Measurements from ENCODE around the gene NPIPA7.
"Not testable (repeated sequence)": the region's sequence is repeated elsewhere in the genome, so short reads cannot be mapped to it uniquely, and the experiment has no call there.

NPIPA7 gene

GRCh38 chr16:16378840-16379239, at the start of gene NPIPA7:
NPIPA7 (plus strand) TSS chr16:16379140; CDS start chr16:16379245, 105 bp downstream.
- DNase-seq, result not testable (repeated sequence)

GRCh38 chr16:16331466-16331865, 47.5 kb upstream of the NPIPA7 start:
- DNase-seq, result not testable (repeated sequence)

- DNase-seq, result not testable (repeated sequence)
Measured at GRCh38 chr16:16357556-16357955, 21.4 kb upstream of the NPIPA7 start.

GRCh38 chr16:16358539-16359240, 20.2 kb upstream of the NPIPA7 start:
- not testable (repeated sequence) for DNase-seq

- not testable (repeated sequence) for DNase-seq
Measured at GRCh38 chr16:16363595-16363994, 15.3 kb upstream of the NPIPA7 start.

GRCh38 chr16:16364100-16364499, 14.8 kb upstream of the NPIPA7 start:
- not testable (repeated sequence) for DNase-seq

- not testable (repeated sequence) for DNase-seq
Measured at GRCh38 chr16:16364701-16365100, 14.2 kb upstream of the NPIPA7 start.

GRCh38 chr16:16365319-16365718, 13.6 kb upstream of the NPIPA7 start:
- not testable (repeated sequence) for DNase-seq

- DNase-seq, result not testable (repeated sequence)
Measured at GRCh38 chr16:16365851-16366250, 13.1 kb upstream of the NPIPA7 start.

- not testable (repeated sequence) for DNase-seq
Measured at GRCh38 chr16:16366552-16367284, 12.2 kb upstream of the NPIPA7 start.

GRCh38 chr16:16367285-16367628, 11.7 kb upstream of the NPIPA7 start:
- DNase-seq, result not testable (repeated sequence)

- DNase-seq, result not testable (repeated sequence)
Measured at GRCh38 chr16:16369081-16369856, 9.7 kb upstream of the NPIPA7 start.

GRCh38 chr16:16371136-16371735, 7.7 kb upstream of the NPIPA7 start:
- not testable (repeated sequence) for DNase-seq

GRCh38 chr16:16374192-16374591, 4.7 kb upstream of the NPIPA7 start:
- not testable (repeated sequence) for DNase-seq

- DNase-seq, result not testable (repeated sequence)
Measured at GRCh38 chr16:16399685-16400084, 20.7 kb downstream of the NPIPA7 start.

GRCh38 chr16:16402333-16402732, 23.4 kb downstream of the NPIPA7 start:
- DNase-seq, result not testable (repeated sequence)

- DNase-seq, result not testable (repeated sequence)
Measured at GRCh38 chr16:16404283-16404682, 25.3 kb downstream of the NPIPA7 start.

GRCh38 chr16:16405421-16405820, 26.5 kb downstream of the NPIPA7 start:
- not testable (repeated sequence) for DNase-seq

GRCh38 chr16:16408430-16408829, 29.5 kb downstream of the NPIPA7 start:
- not testable (repeated sequence) for DNase-seq

- not testable (repeated sequence) for DNase-seq
Measured at GRCh38 chr16:16413773-16414172, 34.8 kb downstream of the NPIPA7 start.

GRCh38 chr16:16417071-16417470, 38.1 kb downstream of the NPIPA7 start:
- not testable (repeated sequence) for DNase-seq

- DNase-seq, result not testable (repeated sequence)
Measured at GRCh38 chr16:16417914-16418544, 39.1 kb downstream of the NPIPA7 start.

Measured in CD4-positive, alpha-beta T cell treated with Interleukin-6 for 4 hours (primary cell).